Hepatocyte (in vitro differentiated cells): ENCODE measurements around the gene NEURL2.

Experiments used
- CTCF ChIP-seq: fragments of 200-600 bp; sonication (generic); IDR thresholded peaks from 2 replicates; pipeline ENCODE4 v1.5.1; 2016; ENCODE audit warnings: antibody characterized with exemption, mild to moderate bottlenecking; ENCODE audit not compliant: poor library complexity
- EZH2 ChIP-seq: fragments of 200-600 bp; sonication (generic); IDR thresholded peaks from 2 replicates; pipeline ENCODE4 v1.6.1; 2016; ENCODE audit warnings: antibody characterized with exemption, mild to moderate bottlenecking, borderline replicate concordance

DNA sequence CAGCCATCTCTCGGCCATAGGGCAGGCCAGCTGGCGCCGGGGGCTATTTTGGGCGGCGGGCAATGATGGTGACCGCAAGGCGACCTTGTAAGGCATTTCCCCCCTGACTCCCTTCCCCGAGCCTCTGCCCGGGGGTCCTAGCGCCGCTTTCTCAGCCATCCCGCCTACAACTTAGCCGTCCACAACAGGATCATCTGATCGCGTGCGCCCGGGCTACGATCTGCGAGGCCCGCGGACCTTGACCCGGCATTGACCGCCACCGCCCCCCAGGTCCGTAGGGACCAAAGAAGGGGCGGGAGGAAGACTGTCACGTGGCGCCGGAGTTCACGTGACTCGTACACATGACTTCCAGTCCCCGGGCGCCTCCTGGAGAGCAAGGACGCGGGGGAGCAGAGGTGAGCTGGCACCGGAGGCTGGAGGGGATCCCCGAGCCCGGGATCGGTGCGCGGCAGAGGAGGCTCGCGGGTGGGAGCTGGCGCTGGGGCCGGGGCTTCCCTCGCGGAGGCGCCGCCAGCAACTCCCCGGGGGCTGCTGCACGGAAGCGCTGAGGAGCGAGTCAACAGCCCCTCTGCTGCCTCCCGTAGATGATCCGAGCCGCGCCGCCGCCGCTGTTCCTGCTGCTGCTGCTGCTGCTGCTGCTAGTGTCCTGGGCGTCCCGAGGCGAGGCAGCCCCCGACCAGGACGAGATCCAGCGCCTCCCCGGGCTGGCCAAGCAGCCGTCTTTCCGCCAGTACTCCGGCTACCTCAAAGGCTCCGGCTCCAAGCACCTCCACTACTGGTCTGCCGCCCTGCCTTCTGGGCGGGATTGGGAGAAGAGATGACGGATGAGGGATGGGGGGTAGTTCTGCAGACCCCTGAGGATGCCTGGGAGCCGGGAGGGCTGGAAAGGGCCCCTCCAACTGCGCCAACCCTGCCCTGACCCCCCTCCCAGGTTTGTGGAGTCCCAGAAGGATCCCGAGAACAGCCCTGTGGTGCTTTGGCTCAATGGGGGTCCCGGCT, at the start of gene NEURL2, which contains the start of gene CTSA:
- TF ChIP-seq CTCF (no peak), EZH2 (no peak)
